Activated naive CD8-positive, alpha-beta T cell treated with anti-CD3 and anti-CD28 coated beads, Interleukin-2, amount 50 U/mL, for 24 hours (primary cell): ENCODE results near the gene LIN37.
"Not testable (repeated sequence)": the region's sequence is repeated elsewhere in the genome, so short reads cannot be mapped to it uniquely, and the experiment has no call there.

ENCODE experiments used
- ATAC-seq: fragments of 150-1000 bp; cut with Tn5 transposase; one replicate; pipeline ENCODE4 v1.10.0; 2021
- DNase-seq: peaks from one replicate; pipeline ENCODE4 v3.0.0; 2021
- H3K27ac Mint-ChIP-seq: one replicate; pipeline ENCODE4 v1.8.0; 2021; ENCODE audit warnings: mild to moderate bottlenecking, mixed read lengths
- H3K27me3 Mint-ChIP-seq: one replicate; pipeline ENCODE4 v1.8.0; 2021; ENCODE audit warnings: mixed read lengths
- H3K36me3 Mint-ChIP-seq: one replicate; pipeline ENCODE4 v1.8.0; 2021; ENCODE audit warnings: low read depth, mixed read lengths
- H3K4me1 Mint-ChIP-seq: one replicate; pipeline ENCODE4 v1.8.0; 2021; ENCODE audit warnings: mixed read lengths
- H3K4me3 Mint-ChIP-seq: one replicate; pipeline ENCODE4 v1.8.0; 2021; ENCODE audit warnings: mild to moderate bottlenecking, moderate library complexity, mixed read lengths
- H3K9me3 Mint-ChIP-seq: one replicate; pipeline ENCODE4 v1.8.0; 2021; ENCODE audit warnings: mixed read lengths

LIN37 gene

DNA sequence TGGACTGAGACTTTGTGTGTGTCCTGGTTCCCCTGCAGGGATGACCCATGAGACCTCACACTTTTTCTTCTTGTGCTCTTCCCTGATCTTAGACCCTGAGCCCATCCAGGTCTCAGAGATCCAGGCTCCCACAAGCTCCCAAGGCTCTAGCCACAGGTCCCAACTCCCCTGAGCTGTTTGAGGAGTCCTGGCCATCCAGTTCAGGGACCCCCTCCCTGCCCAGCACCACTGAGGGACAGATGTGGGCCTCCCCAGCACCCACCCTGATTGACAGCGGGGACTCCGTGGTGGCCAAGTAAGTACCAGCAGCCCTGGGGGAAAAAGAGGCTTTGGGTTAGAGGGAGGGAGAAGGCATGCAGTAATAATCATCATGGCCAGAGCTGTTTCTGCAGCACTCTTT, 11.3 kb downstream of the LIN37 start:
- no peaks in the 10 kb centered on the region for H3K9me3 Mint-ChIP-seq
- ATAC-seq (no peak), DNase-seq (no peak)
- peaks cover 34% of the 10 kb centered on the region for H3K4me1 Mint-ChIP-seq
- peaks cover 20% of the 10 kb centered on the region for H3K36me3 Mint-ChIP-seq
- no peak overlapping the region for H3K27ac Mint-ChIP-seq
- H3K27me3 Mint-ChIP-seq = peaks cover 12% of the 10 kb centered on the region
- H3K4me3 Mint-ChIP-seq = peak overlapping the region; percentile 90

DNA sequence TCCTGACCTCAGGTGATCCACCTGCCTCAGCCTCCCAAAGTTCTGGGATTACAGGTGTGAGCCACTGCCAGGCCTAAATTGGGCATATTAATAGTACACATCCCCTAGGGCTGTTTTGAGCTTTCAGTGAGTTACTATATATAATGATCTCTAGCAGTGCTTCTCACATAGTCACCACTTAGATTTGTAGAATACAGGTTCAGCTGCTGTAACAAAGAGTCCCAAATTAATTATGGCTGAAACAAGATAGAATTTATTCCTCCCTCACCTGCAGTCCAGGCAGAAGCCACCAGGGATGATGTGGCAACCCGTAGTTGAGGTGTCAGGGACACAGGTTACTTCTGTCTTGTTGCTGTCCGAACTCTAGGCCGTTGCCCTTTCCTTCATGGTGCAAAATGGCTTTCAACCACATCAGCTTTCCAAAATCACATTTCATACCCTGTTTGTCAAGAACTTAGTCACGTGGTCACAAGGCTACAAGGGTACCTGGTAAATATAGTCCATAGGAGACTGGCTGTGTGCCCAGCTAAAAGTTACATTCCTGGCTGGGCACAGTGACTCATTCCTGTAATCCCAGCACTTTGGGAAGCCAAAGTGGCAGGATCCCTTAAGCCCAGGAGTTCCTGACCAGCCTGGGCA, 12.5 kb downstream of the LIN37 start:
- peaks cover 28% of the 10 kb centered on the region for H3K4me1 Mint-ChIP-seq

DNA sequence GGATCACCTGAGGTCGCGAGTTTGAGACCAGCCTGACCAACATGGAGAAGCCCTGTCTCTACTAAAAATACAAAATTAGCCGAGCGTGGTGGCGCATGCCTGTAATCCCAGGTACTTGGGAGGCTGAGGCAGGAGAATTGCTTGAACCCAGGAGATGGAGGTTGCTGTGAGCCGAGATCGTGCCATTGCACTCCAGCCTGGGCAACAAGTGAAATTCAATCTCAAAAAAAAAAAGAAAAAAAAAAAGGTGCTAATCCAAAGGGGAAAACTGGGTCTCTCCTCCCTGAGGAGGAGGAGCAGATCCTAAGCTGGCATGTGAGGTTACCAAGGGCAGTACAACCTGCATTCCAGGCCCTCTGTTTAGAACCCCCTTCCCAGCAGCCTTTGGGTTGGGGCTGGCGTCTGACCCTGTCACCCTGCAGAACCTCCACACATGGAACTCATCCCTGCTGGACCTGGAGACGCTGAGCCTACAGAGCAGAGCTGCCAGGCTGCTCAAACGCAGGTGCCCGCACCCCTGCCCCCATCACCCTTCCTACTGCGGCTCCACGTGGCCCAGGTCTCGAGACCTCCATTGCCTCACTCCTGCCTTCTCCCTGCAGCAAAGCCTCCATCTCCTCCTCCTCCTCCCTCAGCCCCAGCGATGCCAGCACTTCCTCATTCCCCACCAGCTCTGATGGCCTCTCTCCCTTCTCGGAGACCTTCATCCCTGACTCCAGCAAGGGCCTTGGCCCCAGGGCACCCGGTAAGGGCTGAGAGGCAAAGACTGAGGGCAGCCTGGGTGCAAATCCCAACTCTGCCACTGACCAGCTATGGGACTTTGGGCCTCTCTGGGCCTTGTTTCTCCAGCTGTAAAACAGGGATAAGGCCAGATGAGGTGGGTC, 16.3 kb downstream of the LIN37 start:
- Mint-ChIP-seq H3K27ac (no peak overlapping the region), H3K9me3 (no peaks in the 10 kb centered on the region), H3K27me3 (no peaks in the 10 kb centered on the region)

More for the DNA sequence above, 12.5 kb downstream of the LIN37 start:
- DNase-seq = no peak
- peaks cover 9% of the 10 kb centered on the region for H3K27me3 Mint-ChIP-seq
- peaks cover 19% of the 10 kb centered on the region for H3K36me3 Mint-ChIP-seq
- H3K27ac Mint-ChIP-seq = no peak overlapping the region
- H3K9me3 Mint-ChIP-seq = no peaks in the 10 kb centered on the region
- H3K4me3 Mint-ChIP-seq = no peak overlapping the region
- ATAC-seq = no peak

DNA sequence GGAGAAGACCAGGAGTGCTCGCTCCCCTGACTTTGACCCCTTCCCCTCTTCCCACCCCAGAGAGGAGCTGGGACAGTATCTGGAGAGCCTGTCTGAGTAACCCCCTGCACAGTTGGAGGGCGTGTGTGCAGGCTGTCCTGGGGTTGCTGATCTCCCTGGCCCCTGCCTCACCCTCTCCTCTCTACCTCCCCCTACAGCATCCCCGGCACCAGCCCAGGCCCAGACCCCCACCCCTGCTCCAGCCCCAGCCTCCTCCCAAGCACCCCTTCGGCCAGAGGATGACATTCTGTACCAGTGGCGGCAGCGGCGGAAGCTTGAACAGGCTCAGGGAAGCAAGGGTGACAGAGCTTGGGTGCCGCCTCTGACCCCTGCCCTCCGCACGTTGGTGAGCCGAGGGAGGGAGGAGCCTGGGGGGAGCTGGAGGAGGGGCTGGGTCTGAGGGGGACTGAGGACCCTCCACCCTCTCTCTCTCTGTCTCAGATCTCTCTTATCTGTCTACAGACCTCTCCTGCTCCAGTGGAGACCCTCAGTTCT, 18.3 kb downstream of the LIN37 start:
- no peaks in the 10 kb centered on the region for H3K4me1 Mint-ChIP-seq
- no peaks in the 10 kb centered on the region for H3K27me3 Mint-ChIP-seq
- no peak overlapping the region for H3K4me3 Mint-ChIP-seq
- no peak overlapping the region for H3K27ac Mint-ChIP-seq
- ATAC-seq = peak; percentile 15
- H3K36me3 Mint-ChIP-seq = peaks cover 16% of the 10 kb centered on the region
- no peak for DNase-seq
- no peaks in the 10 kb centered on the region for H3K9me3 Mint-ChIP-seq

More for the DNA sequence above, 16.3 kb downstream of the LIN37 start:
- H3K4me1 Mint-ChIP-seq = no peaks in the 10 kb centered on the region
- ATAC-seq = no peak
- DNase-seq = no peak
- H3K36me3 Mint-ChIP-seq = peaks cover 17% of the 10 kb centered on the region
- H3K4me3 Mint-ChIP-seq = no peak overlapping the region

DNA sequence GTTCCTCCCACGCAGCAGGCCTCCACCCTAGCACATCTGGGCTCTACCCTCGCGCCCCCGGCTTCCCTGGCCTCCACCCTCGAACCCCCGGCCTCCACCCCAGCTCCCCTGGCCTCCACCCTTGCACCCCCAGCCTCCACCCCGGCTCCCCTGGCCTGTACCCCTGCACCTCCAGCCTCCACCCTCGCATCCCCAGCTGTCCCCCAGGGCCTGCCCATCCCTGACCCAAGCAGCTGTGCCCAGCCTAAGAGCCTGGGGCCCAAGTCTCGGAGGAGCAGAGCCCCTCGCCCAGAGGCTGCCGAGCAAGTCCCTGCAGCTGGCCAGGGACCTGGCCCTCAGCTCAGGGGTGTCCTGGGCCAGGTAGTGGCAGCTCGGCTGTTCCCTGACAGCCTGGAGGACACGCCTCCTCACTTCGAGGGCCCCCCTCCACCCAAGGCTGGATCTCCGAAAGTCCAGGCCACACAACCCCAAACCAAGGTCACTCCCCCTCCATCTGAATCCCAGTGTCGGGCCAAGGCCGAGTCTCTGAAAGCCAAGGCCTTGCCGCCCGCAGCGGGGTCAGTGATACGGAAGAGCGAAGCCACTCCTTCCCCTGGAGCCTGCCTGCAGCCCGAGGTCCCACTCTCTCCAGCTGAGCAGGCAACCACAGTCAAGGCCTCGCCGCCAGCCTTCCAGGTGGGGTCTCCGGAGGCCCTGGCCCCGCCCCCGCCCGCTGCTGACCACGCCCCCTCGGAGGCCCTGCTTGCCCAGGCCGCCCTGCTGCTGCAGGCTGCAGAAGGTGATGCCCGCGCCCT, 19.1 kb downstream of the LIN37 start:
- H3K9me3 Mint-ChIP-seq = no peaks in the 10 kb centered on the region
- no peak for DNase-seq
- no peaks in the 10 kb centered on the region for H3K27me3 Mint-ChIP-seq
- H3K36me3 Mint-ChIP-seq = peaks cover 10% of the 10 kb centered on the region
- no peak overlapping the region for H3K4me3 Mint-ChIP-seq
- H3K4me1 Mint-ChIP-seq = no peaks in the 10 kb centered on the region
- H3K27ac Mint-ChIP-seq = no peak overlapping the region
- ATAC-seq = no peak

DNA sequence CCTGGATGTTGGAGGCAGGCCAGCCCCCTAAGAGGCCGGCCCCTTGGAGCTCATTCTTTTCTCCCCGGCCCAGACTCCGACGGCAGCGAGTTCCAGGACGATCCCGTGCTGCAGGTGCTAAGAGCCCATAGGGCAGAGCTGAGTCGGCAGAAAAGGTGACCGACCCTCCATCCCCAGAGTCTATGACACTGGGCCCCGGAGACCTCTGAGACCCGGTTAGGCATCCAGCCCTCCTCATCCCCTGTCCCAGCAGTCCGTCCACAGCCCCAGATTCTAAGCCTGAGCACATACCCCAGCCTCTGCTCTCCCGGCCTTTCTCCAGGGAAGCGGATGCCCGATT, 19.7 kb downstream of the LIN37 start:
- DNase-seq (no peak), ATAC-seq (no peak)
- no peaks in the 10 kb centered on the region for H3K9me3 Mint-ChIP-seq
- H3K36me3 Mint-ChIP-seq = peaks cover 10% of the 10 kb centered on the region
- H3K27me3 Mint-ChIP-seq = no peaks in the 10 kb centered on the region
- H3K27ac Mint-ChIP-seq = no peak overlapping the region
- no peaks in the 10 kb centered on the region for H3K4me1 Mint-ChIP-seq
- no peak overlapping the region for H3K4me3 Mint-ChIP-seq

DNA sequence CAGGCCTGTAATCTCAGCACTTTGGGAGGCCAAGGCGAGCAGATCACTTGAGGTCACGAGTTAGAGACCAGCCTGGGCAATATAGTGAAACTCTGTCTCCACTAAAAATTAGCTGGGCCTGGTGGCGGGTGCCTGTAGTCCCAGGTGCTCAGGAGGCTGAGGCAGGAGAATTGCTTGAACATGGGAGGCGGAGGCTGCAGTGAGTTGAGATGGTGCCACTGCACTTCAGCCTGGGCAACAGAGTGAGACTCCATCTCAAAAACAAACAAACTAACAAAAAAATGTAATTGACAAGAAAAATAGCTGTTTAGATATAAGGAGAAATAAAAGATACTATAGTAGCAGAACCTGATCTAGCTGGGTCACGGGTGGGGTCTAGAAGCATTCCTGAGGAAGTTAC, 24.0 kb downstream of the LIN37 start:
- not testable (repeated sequence) for H3K27me3 Mint-ChIP-seq, H3K4me3 Mint-ChIP-seq, H3K27ac Mint-ChIP-seq, DNase-seq, H3K36me3 Mint-ChIP-seq, H3K9me3 Mint-ChIP-seq, ATAC-seq
- H3K4me1 Mint-ChIP-seq = peaks cover 11% of the 10 kb centered on the region

DNA sequence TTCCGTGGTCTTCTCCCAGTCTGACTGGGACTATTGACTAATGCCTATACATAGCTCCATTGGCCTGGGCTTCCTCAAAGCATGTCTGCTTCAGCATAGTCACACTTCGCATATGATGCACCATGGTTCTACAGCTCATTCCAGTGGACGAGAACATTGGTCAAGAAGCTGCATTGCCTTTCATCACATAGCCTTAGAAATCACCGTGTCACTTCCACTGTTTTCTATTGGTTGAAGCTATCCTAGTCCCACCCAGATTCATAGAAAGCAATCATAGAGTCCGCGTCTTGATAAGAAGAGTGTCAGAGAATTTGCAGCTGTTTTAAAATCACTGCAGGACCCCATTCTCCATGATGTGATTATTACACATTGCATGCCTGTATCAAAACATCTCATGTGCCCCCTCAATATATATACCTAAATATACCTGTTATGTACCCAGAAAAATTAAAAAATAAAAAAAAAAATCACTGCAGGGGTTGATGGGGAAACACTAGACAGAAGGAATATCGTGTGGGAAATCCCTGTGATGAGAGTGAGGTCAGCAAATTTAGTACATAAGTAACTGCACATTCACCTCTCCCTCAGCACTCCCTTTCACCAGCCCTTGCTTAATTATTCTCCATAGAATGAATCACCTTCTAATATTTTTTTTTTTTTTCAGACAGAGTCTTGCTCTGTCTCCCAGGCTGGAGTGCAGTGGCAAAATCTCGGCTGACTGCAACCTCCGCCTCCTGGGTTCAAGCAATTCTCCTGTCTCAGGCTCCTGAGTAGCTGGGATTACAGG, 24.8 kb downstream of the LIN37 start:
- no peak overlapping the region for H3K4me3 Mint-ChIP-seq
- no peaks in the 10 kb centered on the region for H3K9me3 Mint-ChIP-seq
- peaks cover 11% of the 10 kb centered on the region for H3K4me1 Mint-ChIP-seq
- H3K36me3 Mint-ChIP-seq = peaks cover 3% of the 10 kb centered on the region
- ATAC-seq (no peak), DNase-seq (no peak)
- no peak overlapping the region for H3K27ac Mint-ChIP-seq
- H3K27me3 Mint-ChIP-seq = no peaks in the 10 kb centered on the region

DNA sequence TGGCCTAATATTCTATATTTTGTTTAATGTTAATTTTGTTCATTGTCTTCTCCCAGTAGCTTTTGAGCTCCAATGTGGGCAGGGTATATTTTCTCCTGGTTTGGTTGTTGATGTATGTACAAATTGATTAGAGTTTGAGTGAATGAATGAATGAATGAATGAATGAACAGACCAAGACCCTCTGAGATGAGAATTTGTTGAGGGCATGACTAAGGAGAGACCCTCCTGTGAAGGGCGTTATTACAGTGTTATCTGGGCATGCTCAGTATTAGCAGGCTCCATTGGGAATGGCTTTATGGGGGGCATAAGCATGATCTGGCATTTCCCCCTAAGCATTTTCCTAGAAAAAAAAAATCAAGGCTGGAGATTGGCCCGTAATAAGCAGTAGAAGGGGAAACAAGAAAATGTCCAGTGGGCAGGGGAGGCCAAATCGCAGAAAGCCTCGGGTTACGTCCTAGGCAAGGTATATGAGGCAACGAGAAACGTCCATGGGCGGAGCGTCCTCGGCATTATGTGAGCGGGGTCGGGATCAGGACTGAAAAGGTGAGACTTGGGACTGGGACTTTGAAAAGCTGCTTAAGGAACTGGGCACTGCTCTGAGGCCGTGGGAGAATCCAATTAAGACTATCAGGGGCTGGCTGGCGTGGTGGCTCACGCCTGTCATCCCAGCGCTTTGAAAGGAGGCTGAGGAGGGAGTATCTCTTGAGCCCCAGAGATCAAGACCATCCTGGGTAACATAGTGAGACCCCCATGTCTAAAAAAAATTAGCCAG, 26.1 kb downstream of the LIN37 start:
- DNase-seq (no peak), ATAC-seq (no peak)
- no peaks in the 10 kb centered on the region for H3K9me3 Mint-ChIP-seq
- H3K4me1 Mint-ChIP-seq = peaks cover 11% of the 10 kb centered on the region
- no peak overlapping the region for H3K27ac Mint-ChIP-seq
- no peaks in the 10 kb centered on the region for H3K27me3 Mint-ChIP-seq
- H3K36me3 Mint-ChIP-seq = no peaks in the 10 kb centered on the region
- peak overlapping the region; percentile 72 for H3K4me3 Mint-ChIP-seq

DNA sequence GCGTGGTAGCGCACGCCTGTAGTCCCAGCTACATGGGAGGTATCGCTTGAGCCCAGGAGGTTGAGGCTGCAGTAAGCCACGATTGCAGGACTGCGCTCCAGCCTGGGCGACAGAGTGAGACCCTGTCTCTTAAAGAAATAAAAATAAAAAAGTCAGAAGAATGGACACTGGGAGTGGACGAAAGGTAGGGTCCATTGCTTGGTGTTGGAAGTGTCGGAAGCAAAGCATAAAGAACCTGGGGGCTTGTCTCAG, 26.6 kb downstream of the LIN37 start:
- Mint-ChIP-seq H3K4me3 (peak overlapping the region; percentile 72), H3K36me3 (no peaks in the 10 kb centered on the region), H3K9me3 (no peaks in the 10 kb centered on the region), H3K27me3 (no peaks in the 10 kb centered on the region), H3K27ac (no peak overlapping the region), H3K4me1 (peaks cover 11% of the 10 kb centered on the region)
- DNase-seq (no peak), ATAC-seq (no peak)

DNA sequence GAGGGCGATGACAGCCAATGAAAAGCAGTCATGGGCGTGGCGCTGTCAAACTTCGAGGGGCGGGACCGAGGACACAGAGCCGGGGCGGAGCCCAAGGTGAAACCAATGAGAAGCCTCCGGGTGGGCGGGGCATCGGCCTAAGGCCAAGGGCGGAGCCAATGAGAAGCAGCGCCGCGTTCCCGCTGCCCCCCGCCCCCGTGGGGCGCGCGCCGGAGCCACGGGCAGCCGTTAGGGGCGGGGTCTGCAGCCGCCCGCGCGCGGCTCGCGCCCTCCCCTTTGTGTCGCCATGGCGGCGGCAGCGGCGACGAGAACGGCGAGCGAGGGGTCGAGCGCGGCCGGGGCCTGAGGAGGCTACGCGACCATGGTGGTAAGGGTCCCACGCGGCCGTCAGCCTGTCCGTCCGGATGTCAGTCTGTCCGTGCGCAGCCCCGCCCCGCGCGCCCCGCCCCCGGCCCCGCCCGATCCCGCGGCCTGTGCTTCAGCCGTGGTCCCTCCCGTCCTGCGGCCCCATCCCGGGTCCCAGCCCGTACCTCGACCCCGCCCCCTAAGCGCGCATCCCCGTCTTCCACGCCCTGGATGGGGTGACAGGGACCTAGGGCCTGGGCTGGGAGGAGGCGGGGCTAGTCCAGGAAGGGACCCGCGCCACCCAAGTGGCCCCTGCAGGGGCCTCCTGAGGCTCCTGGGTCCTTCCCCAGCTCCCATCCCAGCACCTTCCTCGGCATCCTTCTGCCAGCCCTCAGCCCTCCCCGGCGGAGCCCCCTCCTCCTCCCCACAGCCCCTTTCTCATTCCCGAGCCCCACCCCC, 27.1 kb downstream of the LIN37 start, which contains the start of gene ARHGAP33:
ARHGAP33 (plus strand) TSS at position 267 of the 804 bp plus-strand sequence; CDS start at position 362, 95 bp downstream.
- Mint-ChIP-seq H3K4me1 (peaks cover 11% of the 10 kb centered on the region), H3K27me3 (no peaks in the 10 kb centered on the region), H3K9me3 (no peaks in the 10 kb centered on the region), H3K4me3 (peak within 1 kb of the TSS; percentile 72), H3K27ac (peak within 1 kb of the TSS; percentile 39), H3K36me3 (no peaks in the 10 kb centered on the region)
- ATAC-seq = peak; percentile 92
- peak; percentile 100 for DNase-seq

DNA sequence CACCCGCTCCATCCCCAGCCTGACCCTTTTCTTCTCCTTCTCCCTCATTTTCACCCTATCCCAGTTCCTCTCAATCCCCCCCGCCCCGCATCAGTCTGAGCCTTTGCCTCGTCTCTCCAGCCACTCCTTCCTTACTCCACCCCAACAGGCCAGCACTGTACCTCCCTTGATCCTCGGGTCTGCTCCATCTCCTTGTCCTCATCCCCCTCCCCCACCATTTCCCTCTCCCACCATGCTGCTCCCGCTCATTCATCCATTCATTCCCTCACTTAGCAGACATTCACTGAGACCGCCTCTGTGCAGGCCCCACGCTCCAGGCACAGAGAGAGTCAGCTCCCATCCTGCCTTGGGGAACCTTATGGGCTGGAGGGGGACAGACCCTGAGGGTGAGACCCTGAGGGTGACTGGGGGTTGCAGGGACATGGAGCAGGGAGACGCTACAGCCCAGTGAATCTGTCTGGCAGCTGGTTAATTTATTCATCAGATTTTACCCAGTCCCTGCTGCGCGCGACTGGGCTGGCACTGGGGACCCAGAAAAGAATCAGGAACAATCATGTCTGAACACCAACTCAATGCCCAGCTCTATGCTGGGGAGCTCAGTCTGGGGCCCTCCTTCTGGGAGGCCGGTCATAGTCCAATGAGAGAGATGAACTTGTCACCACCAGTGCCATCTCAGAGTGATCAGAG, 27.9 kb downstream of the LIN37 start:
- H3K4me3 Mint-ChIP-seq = peak overlapping the region; percentile 72
- no peaks in the 10 kb centered on the region for H3K9me3 Mint-ChIP-seq
- ATAC-seq (no peak), DNase-seq (no peak)
- peak overlapping the region; percentile 39 for H3K27ac Mint-ChIP-seq
- no peaks in the 10 kb centered on the region for H3K27me3 Mint-ChIP-seq
- peaks cover 11% of the 10 kb centered on the region for H3K4me1 Mint-ChIP-seq
- no peaks in the 10 kb centered on the region for H3K36me3 Mint-ChIP-seq
